ENCODE data around the gene CLCA2. TPM values are rescaled to one million over a fixed set of nuclear protein-coding genes. Genes with fewer than 3 reads are reported as not detected.
A peak's percentile ranks its signal among the peaks of the same experiment; 100 is the strongest.

The CLCA2 gene
- total and polyA plus RNA-seq, 2 experiments from 2014 or later, result 0.14 to 0.22 TPM

DNA sequence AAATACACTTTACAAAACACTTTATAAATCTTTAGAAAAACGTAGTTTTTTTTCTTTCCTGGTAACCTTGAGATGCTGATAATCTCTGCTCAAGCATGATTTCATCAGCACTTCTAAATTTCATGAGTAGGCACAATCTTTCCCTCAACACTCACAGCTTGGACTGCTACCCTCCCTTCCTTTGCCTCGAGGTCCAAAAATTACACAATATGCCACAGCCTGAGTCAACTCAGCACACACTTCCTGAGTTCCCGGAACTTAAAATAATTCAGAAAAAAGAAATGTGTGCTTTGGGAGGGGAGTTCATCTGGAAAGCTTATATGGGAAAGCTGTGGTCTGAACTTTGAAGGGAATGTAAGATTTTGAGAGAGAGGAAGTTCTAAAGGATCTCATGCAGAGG is 5.9 kb downstream of the CLCA2 start:
- 0 to 3% methylated on average over 3 of the region's 3 CpGs for WGBS, 2 experiments (ENCODE audit: low coverage in 1 of 2, low lambda C conversion rate in 2 of 2, missing lambda C conversion rate in 2 of 2)
- H3K27me3 ChIP-seq (replicated peaks; ENCODE audit: insufficient read depth), result no peaks in the 10 kb centered on the region
- H3K27ac ChIP-seq, result peak overlapping the region; percentile 84
- no peaks in the 10 kb centered on the region; the same call in 1 of the 2 replicates for H3K9me2 ChIP-seq (ENCODE audit: insufficient read depth)
- TF ChIP-seq EZH2phosphoT487 (IDR thresholded peaks at IDR 0.05; ENCODE audit: insufficient read depth, low read depth) (no peak), EZH2 (IDR thresholded peaks at IDR 0.05; ENCODE audit: insufficient read depth, poor library complexity, severe bottlenecking) (no peak)
- peak overlapping the region; percentile 36 for H3K4me2 ChIP-seq (ENCODE audit: unreplicated experiment)
- peak overlapping the region; percentile 72 for H2AFZ ChIP-seq
- peak overlapping the region; percentile 61 for H3K9ac ChIP-seq
- in situ Hi-C loops (cut with MboI), result no loop called here
- H3K79me2 ChIP-seq (ENCODE audit: insufficient read depth), result no peaks in the 10 kb centered on the region
- no peaks in the 10 kb centered on the region for H3K36me3 ChIP-seq (ENCODE audit: low read depth)
- H3K4me1 ChIP-seq (ENCODE audit: insufficient read depth), result peaks cover 22% of the 10 kb centered on the region
- H3F3A ChIP-seq (ENCODE audit: insufficient read depth), result peaks cover 27% of the 10 kb centered on the region
- H3K9me3 ChIP-seq (ENCODE audit: low read depth), result no peaks in the 10 kb centered on the region
- H4K20me1 ChIP-seq (ENCODE audit: insufficient read depth), result no peaks in the 10 kb centered on the region
- H3K4me3 ChIP-seq, result peak overlapping the region; percentile 2; the same call in 1 of the 2 replicates
- peak; percentile 96 for DNase-seq

DNA sequence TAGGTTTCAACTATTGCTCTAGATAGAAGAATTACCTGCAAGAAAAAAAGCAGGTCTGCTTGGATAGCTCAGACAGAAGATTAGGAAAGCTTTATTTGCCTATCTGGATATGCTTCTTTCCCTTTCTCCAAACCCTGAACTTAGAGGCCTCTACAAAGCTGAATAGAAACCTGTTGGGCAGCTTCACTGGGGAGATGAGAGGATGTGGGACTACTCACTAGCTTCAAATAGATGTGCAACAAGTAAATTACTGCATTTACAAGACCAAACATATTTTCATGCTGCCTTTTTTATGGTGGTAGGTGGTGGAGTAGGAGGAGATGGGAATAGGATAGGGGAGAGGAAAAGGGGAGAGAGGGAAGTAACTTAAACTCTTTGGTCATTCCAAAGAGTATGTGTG is 6.4 kb downstream of the CLCA2 start:
- Histone ChIP-seq H3K9me3 (ENCODE audit: low read depth) (no peaks in the 10 kb centered on the region), H3K79me2 (ENCODE audit: insufficient read depth) (no peaks in the 10 kb centered on the region), H4K20me1 (ENCODE audit: insufficient read depth) (no peaks in the 10 kb centered on the region), H3K4me1 (ENCODE audit: insufficient read depth) (peaks cover 22% of the 10 kb centered on the region), H3K27ac (peak overlapping the region; percentile 84), H3K9me2 (ENCODE audit: insufficient read depth) (no peaks in the 10 kb centered on the region; the same call in 1 of the 2 replicates), H3K27me3 (replicated peaks; ENCODE audit: insufficient read depth) (no peaks in the 10 kb centered on the region), H3K36me3 (ENCODE audit: low read depth) (no peaks in the 10 kb centered on the region), H3F3A (ENCODE audit: insufficient read depth) (peaks cover 27% of the 10 kb centered on the region), H2AFZ (peak overlapping the region; percentile 72), H3K4me2 (ENCODE audit: unreplicated experiment) (peak overlapping the region; percentile 36), H3K4me3 (0 out of 2 replicates have a peak overlapping the region, but pooled peaks have one; percentile 2), H3K9ac (peak overlapping the region; percentile 61)
- no peak for TF ChIP-seq EZH2 (IDR thresholded peaks at IDR 0.05; ENCODE audit: insufficient read depth, poor library complexity, severe bottlenecking)
- TF ChIP-seq EZH2phosphoT487 (IDR thresholded peaks at IDR 0.05; ENCODE audit: insufficient read depth, low read depth), result no peak
- in situ Hi-C loops (cut with MboI), result no loop called here
- DNase-seq, result peak; percentile 15

DNA sequence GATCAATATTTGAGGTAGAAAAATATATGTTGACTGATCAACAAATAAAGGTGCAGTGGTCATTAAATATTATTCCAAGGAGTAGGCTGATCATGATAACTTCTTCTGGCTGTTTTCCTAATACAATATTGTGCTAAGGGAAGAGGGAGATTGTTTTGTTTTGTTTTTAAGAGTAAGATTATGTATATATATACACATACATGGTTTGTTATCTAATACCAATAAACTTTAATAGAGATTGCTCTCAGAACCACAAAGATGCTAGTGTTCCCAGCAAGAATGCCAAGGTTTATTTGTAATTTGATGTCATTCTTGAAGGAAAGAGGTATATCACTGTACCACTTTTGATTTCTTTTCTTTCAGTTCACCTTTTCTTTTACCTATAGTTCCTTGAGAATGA is 10.1 kb downstream of the CLCA2 start:
- TF ChIP-seq EZH2 (IDR thresholded peaks at IDR 0.05; ENCODE audit: insufficient read depth, poor library complexity, severe bottlenecking), result no peak
- no peak for TF ChIP-seq EZH2phosphoT487 (IDR thresholded peaks at IDR 0.05; ENCODE audit: insufficient read depth, low read depth)
- peaks cover 19% of the 10 kb centered on the region for H3F3A ChIP-seq (ENCODE audit: insufficient read depth)
- no peaks in the 10 kb centered on the region for H3K36me3 ChIP-seq (ENCODE audit: low read depth)
- no peaks in the 10 kb centered on the region for H4K20me1 ChIP-seq (ENCODE audit: insufficient read depth)
- no peaks in the 10 kb centered on the region for H3K9me2 ChIP-seq (ENCODE audit: insufficient read depth)
- no peak overlapping the region for H2AFZ ChIP-seq
- no peaks in the 10 kb centered on the region for H3K79me2 ChIP-seq (ENCODE audit: insufficient read depth)
- no peak overlapping the region for H3K27ac ChIP-seq
- H3K4me3 ChIP-seq, result no peak overlapping the region
- no peak overlapping the region for H3K9ac ChIP-seq
- no peak overlapping the region for H3K4me2 ChIP-seq (ENCODE audit: unreplicated experiment)
- no peaks in the 10 kb centered on the region for H3K9me3 ChIP-seq (ENCODE audit: low read depth)
- H3K4me1 ChIP-seq (ENCODE audit: insufficient read depth), result peaks cover 18% of the 10 kb centered on the region
- no peaks in the 10 kb centered on the region for H3K27me3 ChIP-seq (replicated peaks; ENCODE audit: insufficient read depth)
- no peak for DNase-seq
- in situ Hi-C loops (cut with MboI), result no loop called here

DNA sequence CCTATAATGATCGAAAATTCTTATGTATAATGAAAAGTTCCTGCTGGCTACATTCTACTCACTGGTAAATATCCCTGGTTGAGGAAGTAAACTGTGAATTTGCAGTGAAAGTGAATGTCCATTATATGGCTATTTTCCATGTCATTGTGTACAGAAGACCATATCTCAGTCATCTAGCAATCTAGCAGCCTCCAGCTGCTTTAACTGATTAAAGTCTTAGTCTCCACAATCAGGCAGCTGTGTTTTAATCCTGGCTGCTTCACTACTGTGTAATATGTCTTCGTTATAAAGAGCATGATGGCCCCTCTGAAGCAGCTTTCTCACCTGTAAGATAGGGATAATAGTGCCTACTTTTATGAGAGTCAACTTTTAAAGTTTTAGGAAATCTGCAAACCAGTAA is 11.4 kb downstream of the CLCA2 start:
- no peak overlapping the region for H3K9ac ChIP-seq
- DNase-seq, result no peak
- H3F3A ChIP-seq (ENCODE audit: insufficient read depth), result peaks cover 8% of the 10 kb centered on the region
- no peak overlapping the region for H2AFZ ChIP-seq
- no peak overlapping the region for H3K27ac ChIP-seq
- H3K9me3 ChIP-seq (ENCODE audit: low read depth), result no peaks in the 10 kb centered on the region
- no peaks in the 10 kb centered on the region for H3K36me3 ChIP-seq (ENCODE audit: low read depth)
- H3K79me2 ChIP-seq (ENCODE audit: insufficient read depth), result no peaks in the 10 kb centered on the region
- no peak overlapping the region for H3K4me2 ChIP-seq (ENCODE audit: unreplicated experiment)
- H3K27me3 ChIP-seq (replicated peaks; ENCODE audit: insufficient read depth), result no peaks in the 10 kb centered on the region
- H3K4me1 ChIP-seq (ENCODE audit: insufficient read depth), result peaks cover 7% of the 10 kb centered on the region
- H3K9me2 ChIP-seq (ENCODE audit: insufficient read depth), result no peaks in the 10 kb centered on the region
- no peak overlapping the region for H3K4me3 ChIP-seq
- 54 to 64% methylated on average over 2 of the region's 2 CpGs for WGBS, 2 experiments (ENCODE audit: low coverage in 1 of 2, low lambda C conversion rate in 2 of 2, missing lambda C conversion rate in 2 of 2)
- TF ChIP-seq EZH2phosphoT487 (IDR thresholded peaks at IDR 0.05; ENCODE audit: insufficient read depth, low read depth), result no peak
- no peak for TF ChIP-seq EZH2 (IDR thresholded peaks at IDR 0.05; ENCODE audit: insufficient read depth, poor library complexity, severe bottlenecking)
- no peaks in the 10 kb centered on the region for H4K20me1 ChIP-seq (ENCODE audit: insufficient read depth)
- in situ Hi-C loops (cut with MboI), result no loop called here

DNA sequence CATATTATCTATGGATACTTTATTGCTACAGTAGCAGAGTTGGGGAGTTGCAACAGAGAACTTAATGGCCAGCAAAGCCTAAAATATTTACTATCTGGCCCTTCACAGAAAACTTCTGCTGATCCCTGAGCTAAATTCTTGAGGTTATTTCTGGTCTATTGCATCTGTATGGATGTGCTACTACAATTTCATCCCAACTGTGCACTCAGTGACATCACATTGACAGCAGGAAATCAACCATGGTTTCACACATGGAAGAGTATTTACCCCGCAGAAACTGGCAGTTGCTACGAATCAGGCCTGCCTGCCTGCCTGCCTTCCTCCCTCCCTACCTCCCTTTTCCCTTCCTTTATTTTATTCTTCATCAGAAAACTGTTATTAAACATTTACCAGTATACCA is 12.1 kb downstream of the CLCA2 start:
- WGBS, 2 experiments (ENCODE audit: low coverage in 1 of 2, low lambda C conversion rate in 2 of 2, missing lambda C conversion rate in 2 of 2), result 97% methylated on average over 2 of the region's 2 CpGs
- no peak overlapping the region for H2AFZ ChIP-seq
- H3K9me3 ChIP-seq (ENCODE audit: low read depth), result no peaks in the 10 kb centered on the region
- no peaks in the 10 kb centered on the region for H3K36me3 ChIP-seq (ENCODE audit: low read depth)
- H3F3A ChIP-seq (ENCODE audit: insufficient read depth), result peaks cover 1% of the 10 kb centered on the region; the same call in 1 of the 2 replicates
- H3K27ac ChIP-seq, result no peak overlapping the region
- no peaks in the 10 kb centered on the region for H3K79me2 ChIP-seq (ENCODE audit: insufficient read depth)
- TF ChIP-seq EZH2 (IDR thresholded peaks at IDR 0.05; ENCODE audit: insufficient read depth, poor library complexity, severe bottlenecking), result no peak
- no peak overlapping the region for H3K9ac ChIP-seq
- no peak overlapping the region for H3K4me3 ChIP-seq
- H3K4me2 ChIP-seq (ENCODE audit: unreplicated experiment), result no peak overlapping the region
- H3K4me1 ChIP-seq (ENCODE audit: insufficient read depth), result no peaks in the 10 kb centered on the region
- H3K27me3 ChIP-seq (replicated peaks; ENCODE audit: insufficient read depth), result no peaks in the 10 kb centered on the region
- H4K20me1 ChIP-seq (ENCODE audit: insufficient read depth), result no peaks in the 10 kb centered on the region
- DNase-seq, result no peak
- H3K9me2 ChIP-seq (ENCODE audit: insufficient read depth), result no peaks in the 10 kb centered on the region
- in situ Hi-C loops (cut with MboI), result no loop called here

Measured in GM23248 (cell line).